ENCODE measurements around the gene LRRIQ4.

Gene LRRIQ4

GRCh38 chr3:169863458-169863899 is 50.8 kb downstream of the LRRIQ4 start:
- no peak for FAIRE-seq

GRCh38 chr3:169864270-169864669 is 51.6 kb downstream of the LRRIQ4 start:
- FAIRE-seq: no peak

- FAIRE-seq: no peak
Observed at GRCh38 chr3:169865176-169865767, 52.6 kb downstream of the LRRIQ4 start.

- FAIRE-seq: no peak
Observed at GRCh38 chr3:169867584-169868210, 55.0 kb downstream of the LRRIQ4 start.

GRCh38 chr3:169868369-169868768 is 55.7 kb downstream of the LRRIQ4 start:
- FAIRE-seq: no peak

- no peak for FAIRE-seq
Observed at GRCh38 chr3:169869484-169870220, 57.0 kb downstream of the LRRIQ4 start, which contains the start of gene LRRC31. TSS of gene LRRC31 (minus strand) at chr3:169869935. CDS start at chr3:169869807, 128 bp downstream.

GRCh38 chr3:169871129-169871886 is 58.6 kb downstream of the LRRIQ4 start:
- no peak for FAIRE-seq

- no peak for FAIRE-seq
Observed at GRCh38 chr3:169879013-169879557, 66.4 kb downstream of the LRRIQ4 start.

GRCh38 chr3:169879845-169880575 is 67.3 kb downstream of the LRRIQ4 start:
- FAIRE-seq: no peak

GRCh38 chr3:169880576-169881250 is 68.0 kb downstream of the LRRIQ4 start:
- no peak for FAIRE-seq

GRCh38 chr3:169886671-169887070 is 74.0 kb downstream of the LRRIQ4 start:
- no peak for FAIRE-seq

Measured in islet of Langerhans (tissue), 1 donor.